ACC112 (cell line): ENCODE data around the gene FSD1.

Experiments used
- H2AFZ ChIP-seq: fragments of 200-600 bp; sonication (generic); one replicate; pipeline ENCODE4 v1.6.0; 2017; ENCODE audit warnings: antibody characterized with exemption, low read length; ENCODE audit not compliant: unreplicated experiment
- H3K27ac ChIP-seq: fragments of 200-600 bp; sonication (generic); 2 replicates; pipeline ENCODE4 v1.5.1; 2014; ENCODE audit warnings: low read depth, mild to moderate bottlenecking, antibody characterized with exemption, low read length, moderate library complexity
- H3K27me3 ChIP-seq: fragments of 200-600 bp; sonication (generic); 2 replicates; pipeline ENCODE4 v1.6.1; 2014; ENCODE audit warnings: mild to moderate bottlenecking, antibody characterized with exemption, low read length, moderate library complexity, mixed read lengths; ENCODE audit not compliant: insufficient read depth
- H3K36me3 ChIP-seq: fragments of 200-600 bp; sonication (generic); 2 replicates; pipeline ENCODE4 v1.6.1; 2016; ENCODE audit warnings: mild to moderate bottlenecking, antibody characterized with exemption, low read length, moderate library complexity, mixed read lengths; ENCODE audit not compliant: insufficient read depth
- H3K4me1 ChIP-seq: fragments of 200-600 bp; sonication (generic); one replicate; pipeline ENCODE4 v1.6.1; 2016; ENCODE audit warnings: low read length, mixed read lengths; ENCODE audit not compliant: insufficient read depth, unreplicated experiment, control insufficient read depth
- H3K4me3 ChIP-seq: fragments of 200-600 bp; sonication (generic); 2 replicates; pipeline ENCODE4 v1.5.1; 2014; ENCODE audit warnings: mild to moderate bottlenecking, low read depth, low read length
- H3K79me2 ChIP-seq: fragments of 200-600 bp; sonication (generic); one replicate; pipeline ENCODE4 v1.6.0; 2016; ENCODE audit warnings: low read length; ENCODE audit not compliant: control insufficient read depth, unreplicated experiment, insufficient read depth

FSD1 gene

DNA sequence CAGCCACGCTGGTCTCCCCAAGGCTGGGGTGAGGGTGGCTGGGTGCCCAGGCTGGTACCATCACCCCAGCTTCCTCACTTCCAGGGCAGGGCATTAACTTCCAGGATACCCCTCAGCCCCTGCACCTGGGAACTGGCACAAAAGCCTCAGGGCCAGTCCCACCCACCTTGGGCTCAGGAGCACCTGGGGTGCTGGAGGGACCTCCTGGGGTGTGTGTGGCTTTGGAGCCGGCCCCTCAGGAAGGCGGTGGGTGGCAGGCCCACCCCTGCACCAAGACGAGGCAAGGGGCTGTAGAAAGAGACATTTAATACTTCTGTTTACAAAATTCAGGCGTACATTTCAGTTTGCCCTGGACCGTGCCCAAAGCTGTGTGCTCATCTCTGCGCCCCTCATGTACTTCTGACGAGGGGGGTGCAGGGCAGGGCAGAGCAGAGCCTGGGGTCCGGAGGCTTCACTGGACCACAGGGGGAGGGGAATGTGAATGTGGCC is 55.7 kb downstream of the FSD1 start:
- Histone ChIP-seq H3K4me1 (no peaks in the 10 kb centered on the region), H3K27ac (no peak overlapping the region), H2AFZ (no peak overlapping the region), H3K79me2 (no peaks in the 10 kb centered on the region), H3K36me3 (no peaks in the 10 kb centered on the region), H3K27me3 (no peaks in the 10 kb centered on the region), H3K4me3 (no peak overlapping the region)

GRCh38 chr19:4360641-4361151 is 56.3 kb downstream of the FSD1 start:
- Histone ChIP-seq H3K36me3 (no peaks in the 10 kb centered on the region), H3K4me3 (no peak overlapping the region), H3K27ac (no peak overlapping the region), H3K4me1 (no peaks in the 10 kb centered on the region), H3K79me2 (no peaks in the 10 kb centered on the region), H3K27me3 (no peaks in the 10 kb centered on the region), H2AFZ (no peak overlapping the region)

DNA sequence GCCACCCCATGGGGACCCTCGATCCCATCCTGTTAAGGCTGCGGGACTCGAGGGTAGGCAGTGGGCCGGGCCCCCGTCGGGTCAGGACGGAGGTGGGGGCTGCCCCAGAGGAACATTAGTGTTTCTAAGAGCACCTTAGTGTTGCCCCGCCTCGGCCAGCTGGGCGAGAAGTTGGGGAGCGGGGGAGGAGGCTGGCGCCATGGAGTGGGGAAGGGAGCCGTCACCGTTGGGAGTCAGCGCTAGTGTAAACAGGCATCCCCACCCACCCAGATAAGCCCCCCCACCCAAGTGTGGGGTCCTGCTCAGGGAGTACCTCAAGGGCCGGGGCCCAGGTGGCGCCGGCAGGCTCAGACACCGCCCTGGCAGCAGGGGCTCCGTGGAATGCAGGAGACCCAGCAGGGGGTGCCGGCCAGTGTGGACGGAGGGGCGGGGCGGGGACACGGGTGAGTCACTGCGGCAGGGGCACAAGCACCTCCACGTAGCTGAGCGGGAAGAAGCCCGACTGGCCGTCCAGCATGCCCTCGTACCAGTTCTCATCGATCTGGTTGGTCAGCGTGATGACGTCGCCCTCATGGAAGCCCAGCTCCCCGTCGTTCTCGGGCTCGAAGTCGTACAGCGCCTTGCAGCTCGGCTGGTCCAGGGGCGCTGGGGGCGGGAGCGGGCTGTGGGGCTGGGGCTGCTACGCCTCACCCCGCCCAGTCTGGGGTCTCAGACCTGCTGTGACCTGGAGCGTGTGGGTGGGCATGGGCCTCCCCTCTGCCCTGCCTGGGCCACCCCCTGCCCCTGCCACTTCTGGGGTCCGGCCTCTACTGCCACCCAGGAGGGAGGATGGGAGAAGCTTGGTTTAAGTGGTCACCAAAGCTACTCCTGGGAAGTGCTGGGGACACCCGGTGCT is 57.0 kb downstream of the FSD1 start:
- H3K36me3 ChIP-seq, result no peaks in the 10 kb centered on the region
- no peaks in the 10 kb centered on the region for H3K27me3 ChIP-seq
- no peak overlapping the region for H2AFZ ChIP-seq
- H3K27ac ChIP-seq, result no peak overlapping the region
- no peak overlapping the region for H3K4me3 ChIP-seq
- H3K79me2 ChIP-seq, result no peaks in the 10 kb centered on the region
- H3K4me1 ChIP-seq, result no peaks in the 10 kb centered on the region

GRCh38 chr19:4362101-4362828 is 57.9 kb downstream of the FSD1 start:
- H3K27ac ChIP-seq, result no peak overlapping the region
- H3K36me3 ChIP-seq, result no peaks in the 10 kb centered on the region
- no peak overlapping the region for H2AFZ ChIP-seq
- H3K79me2 ChIP-seq, result no peaks in the 10 kb centered on the region
- no peak overlapping the region for H3K4me3 ChIP-seq
- H3K27me3 ChIP-seq, result no peaks in the 10 kb centered on the region
- H3K4me1 ChIP-seq, result no peaks in the 10 kb centered on the region

DNA sequence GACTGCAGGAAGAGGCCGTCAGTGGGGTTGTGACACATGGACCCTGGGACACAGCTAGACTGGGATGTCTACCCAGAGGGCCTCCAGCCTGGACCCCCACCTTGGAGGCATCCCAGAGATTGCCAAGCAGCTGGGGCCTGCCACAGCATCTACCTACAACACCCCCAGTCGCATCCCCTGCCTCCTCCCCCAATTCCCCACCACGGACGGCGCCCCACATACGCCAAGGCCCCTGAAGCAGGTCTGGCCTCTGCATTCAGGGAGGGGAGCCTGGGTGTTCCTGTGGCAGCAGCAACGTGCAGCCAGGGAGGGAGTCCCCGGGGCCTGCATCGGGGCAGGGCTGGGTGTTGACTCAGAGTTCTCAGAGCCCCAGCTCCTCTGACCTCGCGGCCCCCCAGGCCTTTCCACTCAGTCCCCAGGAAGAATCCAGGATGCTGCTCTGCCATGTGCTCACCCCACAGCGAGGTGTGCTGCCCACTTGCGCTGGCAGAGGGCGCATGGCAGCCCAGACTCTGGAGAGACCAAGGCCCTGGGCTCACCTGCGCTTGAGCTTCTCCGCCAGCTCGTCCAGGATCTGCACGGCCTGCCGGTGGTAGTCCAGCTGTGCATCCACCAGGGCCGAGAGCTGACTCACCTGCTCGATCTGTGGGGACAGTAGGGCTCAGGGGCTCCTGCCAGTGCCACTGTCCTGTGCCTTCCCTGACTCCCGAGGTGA is 58.6 kb downstream of the FSD1 start:
- H3K79me2 ChIP-seq, result peaks cover 6% of the 10 kb centered on the region
- H3K4me1 ChIP-seq, result peaks cover under 1% of the 10 kb centered on the region
- no peak overlapping the region for H3K27ac ChIP-seq
- no peak overlapping the region for H3K4me3 ChIP-seq
- H3K27me3 ChIP-seq, result no peaks in the 10 kb centered on the region
- no peaks in the 10 kb centered on the region for H3K36me3 ChIP-seq
- no peak overlapping the region for H2AFZ ChIP-seq

DNA sequence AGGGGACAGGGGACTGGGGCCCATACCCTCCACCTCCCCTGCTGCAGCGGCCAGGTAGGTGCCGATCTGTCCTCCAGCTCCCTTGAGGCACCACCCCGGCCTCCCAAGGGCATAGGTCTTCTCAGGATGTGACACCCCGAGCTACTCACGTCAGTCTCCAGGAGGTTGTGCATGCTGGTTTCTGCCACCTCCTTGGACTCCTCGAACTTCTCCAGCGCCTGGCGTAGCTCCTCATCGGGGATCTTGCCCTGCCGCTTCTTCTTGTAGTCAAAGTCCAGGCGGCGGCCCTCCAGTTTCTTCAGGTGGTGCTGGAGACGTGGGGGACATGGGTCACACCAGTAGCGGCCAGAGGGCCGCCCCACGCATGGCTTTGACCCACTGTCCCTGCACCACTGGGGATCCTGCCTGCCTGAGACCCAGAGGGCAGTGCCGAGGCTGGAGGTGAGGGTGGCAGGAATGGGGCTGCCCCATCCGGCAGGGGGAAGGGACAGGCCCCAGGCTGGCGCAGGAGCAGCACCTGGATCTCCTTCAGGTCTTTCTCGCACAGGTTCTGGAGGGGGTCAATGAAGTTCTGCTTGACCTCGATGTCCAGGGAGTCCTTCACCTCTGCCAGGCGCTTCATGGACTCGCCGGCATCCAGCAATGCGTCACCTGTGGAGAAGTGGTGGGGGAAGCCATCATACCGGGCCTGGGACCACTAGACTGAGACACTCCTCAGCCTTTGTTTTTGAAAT is 59.3 kb downstream of the FSD1 start:
- no peak overlapping the region for H2AFZ ChIP-seq
- no peak overlapping the region for H3K27ac ChIP-seq
- peaks cover 8% of the 10 kb centered on the region for H3K4me1 ChIP-seq
- peaks cover 14% of the 10 kb centered on the region for H3K79me2 ChIP-seq
- H3K4me3 ChIP-seq, result no peak overlapping the region
- H3K36me3 ChIP-seq, result no peaks in the 10 kb centered on the region
- H3K27me3 ChIP-seq, result no peaks in the 10 kb centered on the region

DNA sequence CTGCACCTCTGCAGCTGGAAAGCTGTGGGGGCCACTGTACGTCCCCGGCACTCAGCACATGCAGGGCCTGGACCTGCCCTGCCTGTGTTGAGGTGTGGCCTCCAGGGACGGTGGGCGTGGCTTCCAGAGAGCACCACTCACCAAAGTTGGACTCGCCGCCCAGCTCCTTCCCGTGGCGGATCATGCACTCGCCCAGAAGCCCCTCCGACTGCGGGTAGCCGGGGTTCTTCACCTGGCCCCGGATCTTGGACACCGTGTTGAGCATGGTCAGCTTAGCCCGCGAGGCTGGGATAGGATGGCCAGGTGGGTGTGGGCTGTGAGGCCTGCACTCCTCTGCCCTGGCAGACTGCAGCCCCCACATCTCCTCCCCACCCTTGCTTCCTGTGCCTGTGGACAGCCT is 60.9 kb downstream of the FSD1 start:
- H3K79me2 ChIP-seq, result peaks cover 29% of the 10 kb centered on the region
- no peak overlapping the region for H2AFZ ChIP-seq
- no peak overlapping the region for H3K4me3 ChIP-seq
- H3K27ac ChIP-seq, result no peak overlapping the region
- H3K27me3 ChIP-seq, result no peaks in the 10 kb centered on the region
- peaks cover 16% of the 10 kb centered on the region for H3K4me1 ChIP-seq
- H3K36me3 ChIP-seq, result no peaks in the 10 kb centered on the region

DNA sequence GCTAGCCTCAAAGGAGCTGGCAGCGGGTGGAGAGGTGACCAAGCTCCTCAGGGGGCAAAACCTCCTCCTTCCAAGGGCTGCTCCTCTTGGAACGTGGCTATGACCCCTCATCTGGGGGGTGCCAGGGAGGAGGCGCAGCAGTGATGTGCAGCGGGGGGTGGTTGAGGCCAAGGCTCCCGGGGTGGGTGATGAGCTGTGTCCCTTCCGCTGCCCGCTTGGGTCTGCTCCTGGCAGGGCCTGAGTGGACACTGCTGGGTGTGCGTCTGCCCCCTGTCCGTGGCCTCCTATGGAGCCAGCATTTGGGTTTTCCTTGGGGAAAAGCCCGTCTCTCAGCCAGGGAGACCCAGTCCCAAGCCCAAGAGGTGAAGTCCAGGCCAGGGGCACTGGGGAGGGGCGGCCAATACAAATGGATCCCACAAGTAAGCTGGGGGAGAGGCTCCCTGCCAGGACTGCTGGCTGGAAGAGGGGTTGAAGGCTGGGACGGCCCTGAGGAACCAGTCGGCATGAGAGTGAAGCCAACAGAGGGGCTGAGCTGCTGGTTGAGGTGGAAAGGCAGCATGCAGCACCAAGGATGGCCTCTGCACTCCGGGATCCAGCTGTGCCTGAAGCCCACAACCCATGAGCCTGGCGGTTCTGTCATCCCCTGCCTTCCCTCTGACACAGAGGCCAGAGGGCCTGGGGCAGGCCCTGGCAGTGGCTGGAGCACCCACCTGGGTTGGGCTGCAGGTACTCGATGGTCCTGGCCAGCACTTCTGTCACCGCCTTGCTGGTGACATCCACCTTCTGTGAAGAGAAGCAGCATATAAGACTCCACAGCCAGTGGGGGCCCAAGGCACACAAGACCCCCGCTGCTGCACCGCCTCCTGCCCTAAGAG is 61.6 kb downstream of the FSD1 start:
- Histone ChIP-seq H3K4me1 (peaks cover 18% of the 10 kb centered on the region), H3K79me2 (peaks cover 36% of the 10 kb centered on the region), H3K27me3 (no peaks in the 10 kb centered on the region), H3K4me3 (no peak overlapping the region), H3K36me3 (no peaks in the 10 kb centered on the region), H2AFZ (no peak overlapping the region), H3K27ac (no peak overlapping the region)

DNA sequence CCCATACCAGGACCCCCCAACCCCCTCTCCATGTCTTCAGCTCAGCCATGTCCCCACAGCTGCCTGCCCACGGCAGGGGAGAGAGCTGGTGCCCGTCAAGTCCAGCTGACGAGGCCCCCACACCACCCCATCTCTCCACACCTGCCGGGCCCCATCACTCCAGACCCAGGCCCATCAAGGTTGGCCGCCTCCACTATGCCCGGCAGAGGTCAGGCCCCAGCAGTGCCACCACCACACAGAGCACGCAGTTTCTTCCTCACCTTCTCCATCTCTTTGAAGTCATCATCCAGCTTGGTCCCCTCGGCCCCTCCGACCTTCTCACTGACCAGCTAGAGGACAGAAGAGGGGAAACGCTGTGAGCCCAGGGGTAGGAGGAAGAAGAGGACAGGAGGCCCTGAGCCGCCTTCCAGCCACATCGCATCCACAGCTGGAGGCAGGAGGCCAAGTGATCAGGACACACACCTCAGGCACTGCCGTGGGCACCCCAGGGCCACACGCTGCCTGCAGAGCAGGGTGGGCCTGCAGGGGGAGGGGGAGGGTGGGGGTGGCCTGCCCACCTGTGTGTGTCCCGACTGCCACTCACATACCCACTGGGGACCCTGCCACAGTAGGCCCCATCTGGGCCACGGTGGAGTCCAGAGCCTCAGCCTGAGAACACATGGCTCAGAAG is 62.4 kb downstream of the FSD1 start:
- H2AFZ ChIP-seq, result no peak overlapping the region

More for the DNA sequence above, 62.4 kb downstream of the FSD1 start:
- Histone ChIP-seq H3K79me2 (peaks cover 43% of the 10 kb centered on the region), H3K27ac (no peak overlapping the region), H3K36me3 (no peaks in the 10 kb centered on the region), H3K4me3 (no peak overlapping the region), H3K4me1 (peaks cover 18% of the 10 kb centered on the region), H3K27me3 (no peaks in the 10 kb centered on the region)
